Mucosa of stomach (tissue), 1 donor: Measurements from ENCODE around the gene CXCL17.

ENCODE experiments used
- H3K27me3 ChIP-seq: one replicate; pipeline ENCODE4 v1.7.0; 2013; ENCODE audit warnings: mild to moderate bottlenecking, low read length; ENCODE audit not compliant: control insufficient read depth, insufficient read depth
- H3K36me3 ChIP-seq: one replicate; pipeline ENCODE4 v1.7.0; 2013; ENCODE audit warnings: low read length; ENCODE audit not compliant: control insufficient read depth, insufficient read depth
- H3K4me1 ChIP-seq: one replicate; pipeline ENCODE4 v1.7.0; 2013; ENCODE audit warnings: mild to moderate bottlenecking, low read length; ENCODE audit not compliant: control insufficient read depth, insufficient read depth
- H3K4me3 ChIP-seq: one replicate; pipeline ENCODE4 v1.7.0; 2013; ENCODE audit warnings: low read length
- H3K9ac ChIP-seq: one replicate; pipeline ENCODE4 v1.7.0; 2013; ENCODE audit warnings: mild to moderate bottlenecking, low read length, moderate library complexity
- H3K9me3 ChIP-seq: one replicate; pipeline ENCODE4 v1.7.0; 2013; ENCODE audit warnings: mild to moderate bottlenecking, low read length, moderate library complexity; ENCODE audit not compliant: control insufficient read depth
- donor health status: Pancreatic carcinoma.

The CXCL17 gene

DNA sequence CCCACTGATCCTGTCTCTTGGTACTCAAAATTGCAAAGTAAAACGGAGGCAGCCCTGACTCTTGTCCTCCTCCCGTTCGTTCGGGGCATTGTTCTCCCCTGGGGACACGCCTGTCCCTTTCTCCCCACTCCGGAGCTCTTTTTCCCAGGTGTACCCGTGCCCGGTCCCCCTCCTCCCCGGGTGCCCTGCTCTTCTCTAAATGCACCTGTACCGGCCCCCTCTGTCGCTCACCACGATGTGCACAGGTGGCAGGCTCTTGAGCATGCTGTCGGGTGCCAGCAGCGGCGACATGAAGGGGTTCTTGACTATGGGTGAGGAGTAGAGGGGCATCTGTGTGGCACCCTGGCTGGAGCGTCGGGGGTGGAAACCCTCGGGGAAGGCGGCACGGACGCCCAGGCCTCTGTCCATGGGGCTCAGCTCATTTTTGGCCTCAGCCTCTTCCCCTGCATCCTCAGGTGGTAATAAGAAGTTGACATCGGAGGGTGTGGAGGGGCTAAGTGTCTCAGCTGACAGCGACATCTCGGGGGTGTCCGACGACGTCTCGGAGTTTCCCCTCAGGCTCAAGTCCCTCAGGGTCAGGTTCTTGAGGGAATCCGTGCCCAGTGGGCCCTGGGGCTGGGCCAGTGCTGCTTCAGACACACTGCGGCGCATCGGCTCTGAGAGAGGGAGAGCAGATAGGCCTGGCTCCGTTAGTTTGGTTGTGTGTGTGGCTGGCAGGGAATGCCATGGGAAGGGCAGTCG is 40.2 kb downstream of the CXCL17 start:
- H3K36me3 ChIP-seq: peaks cover 4% of the 10 kb centered on the region
- peaks cover 9% of the 10 kb centered on the region for H3K4me1 ChIP-seq
- no peak overlapping the region for H3K9ac ChIP-seq
- no peak overlapping the region for H3K4me3 ChIP-seq
- no peaks in the 10 kb centered on the region for H3K27me3 ChIP-seq
- no peaks in the 10 kb centered on the region for H3K9me3 ChIP-seq

DNA sequence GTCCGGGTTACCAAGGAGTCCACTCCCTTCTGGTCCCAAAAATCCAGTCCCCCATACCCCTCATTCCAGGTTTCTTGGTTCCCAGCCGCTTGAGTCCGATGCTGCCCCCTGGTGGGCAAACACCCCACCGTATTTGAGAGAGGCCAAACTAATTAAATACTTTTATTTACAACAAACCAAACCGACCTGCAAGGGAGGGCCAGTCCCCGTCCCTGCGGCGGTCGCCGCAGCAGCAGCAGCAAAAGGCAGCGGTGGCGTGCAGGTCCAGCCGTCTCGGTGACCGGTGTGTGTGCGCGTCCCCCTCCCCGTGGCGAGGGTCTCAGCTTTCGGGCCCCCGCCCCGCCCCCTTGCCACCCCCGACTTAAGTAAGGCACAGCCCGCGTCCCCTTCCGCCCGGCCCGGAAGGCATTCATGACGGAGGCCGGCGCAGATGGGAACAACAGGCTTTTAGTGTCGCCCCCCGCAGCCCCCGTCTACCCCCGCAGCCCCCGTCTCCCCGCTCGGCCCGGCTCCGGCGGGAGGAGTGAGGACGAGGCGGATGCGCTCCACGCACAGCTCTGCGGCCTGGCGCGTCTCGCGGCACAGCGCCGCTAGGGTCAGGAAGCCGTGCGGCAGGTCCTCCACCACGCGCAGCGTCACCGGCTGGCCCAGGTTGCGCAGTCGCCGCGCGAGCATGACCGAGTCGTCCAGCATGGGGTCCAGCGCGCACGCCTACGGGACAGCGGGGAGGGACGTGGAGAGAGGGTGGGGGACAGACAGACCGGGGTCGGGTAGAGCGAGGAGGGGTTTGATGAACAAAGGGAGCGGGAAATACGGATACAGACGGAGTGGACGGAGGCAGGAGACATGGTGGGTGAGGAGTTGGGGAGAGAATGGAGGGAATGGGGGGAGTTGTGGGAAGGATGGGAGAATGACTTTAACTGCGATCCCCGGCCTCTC is 41.1 kb downstream of the CXCL17 start:
- no peak overlapping the region for H3K4me3 ChIP-seq
- H3K36me3 ChIP-seq: peaks cover 4% of the 10 kb centered on the region
- peaks cover 14% of the 10 kb centered on the region for H3K4me1 ChIP-seq
- H3K27me3 ChIP-seq: no peaks in the 10 kb centered on the region
- peak overlapping the region; percentile 45 for H3K9ac ChIP-seq
- no peaks in the 10 kb centered on the region for H3K9me3 ChIP-seq

DNA sequence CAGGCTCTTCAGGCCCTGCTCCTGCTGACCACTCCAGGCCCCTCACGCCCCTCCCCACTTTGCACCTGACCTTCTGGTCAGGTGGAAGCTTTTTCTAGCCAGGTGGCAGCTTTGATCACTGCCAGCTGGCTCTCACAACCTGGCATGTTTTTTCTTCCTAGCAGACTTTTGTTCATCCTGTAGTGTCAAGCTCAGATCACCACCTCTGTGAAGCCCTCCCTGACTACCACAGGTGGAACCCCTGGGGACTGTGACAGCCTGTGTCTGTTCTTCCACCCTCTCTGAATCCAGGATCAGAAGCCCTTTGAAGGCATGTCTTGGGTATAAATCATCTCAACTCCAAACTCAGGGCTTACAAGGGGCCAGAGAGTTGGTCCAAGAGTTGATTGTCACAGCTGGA is 42.3 kb downstream of the CXCL17 start:
- no peak overlapping the region for H3K9ac ChIP-seq
- H3K9me3 ChIP-seq: no peaks in the 10 kb centered on the region
- H3K36me3 ChIP-seq: no peaks in the 10 kb centered on the region
- no peak overlapping the region for H3K4me3 ChIP-seq
- peaks cover 18% of the 10 kb centered on the region for H3K4me1 ChIP-seq
- H3K27me3 ChIP-seq: no peaks in the 10 kb centered on the region

DNA sequence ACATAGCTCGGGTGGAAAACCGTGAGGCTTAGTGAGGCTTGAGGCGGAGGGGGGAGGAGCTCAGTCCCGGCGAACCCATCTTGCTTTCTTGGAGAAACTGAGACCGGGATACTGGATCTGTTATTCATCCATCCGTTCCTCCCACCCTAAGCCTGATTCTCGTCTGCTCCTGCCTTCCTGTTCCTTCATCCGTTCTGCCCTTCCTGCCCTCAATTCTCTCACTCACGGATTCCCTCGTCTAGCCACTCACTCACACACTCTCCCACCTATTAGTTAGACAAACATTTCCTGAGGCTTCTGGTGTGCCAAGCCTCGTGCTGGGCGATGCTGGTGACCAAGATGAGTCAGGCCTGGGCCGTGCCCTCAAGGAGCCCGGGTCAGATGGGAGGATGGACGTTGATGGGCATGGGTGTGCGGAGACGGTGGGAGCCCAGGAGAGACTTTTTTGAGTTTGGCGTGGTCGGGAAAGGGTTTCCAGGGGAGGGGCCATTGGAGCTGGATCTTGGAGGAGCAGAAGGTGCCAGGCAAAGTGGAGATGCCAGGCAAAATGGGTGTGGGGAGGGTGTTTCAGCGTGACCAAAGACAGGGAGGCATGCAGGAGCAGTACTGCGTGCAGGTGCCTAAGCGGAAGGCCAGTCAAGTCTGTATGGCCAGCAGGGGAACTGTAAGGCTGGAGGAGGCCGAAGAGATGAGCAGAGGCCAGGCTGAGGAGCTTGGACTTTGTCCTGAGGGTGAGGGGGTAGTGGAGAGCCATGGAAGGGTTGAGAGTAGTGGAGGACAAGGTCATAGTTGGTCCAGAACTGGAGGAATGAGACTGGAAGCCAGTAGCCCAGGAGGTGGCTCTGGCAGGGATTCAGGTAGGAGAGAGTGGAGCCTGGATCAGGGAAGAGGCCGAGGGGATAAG is 45.2 kb downstream of the CXCL17 start:
- peak overlapping the region; percentile 70 for H3K4me3 ChIP-seq
- H3K9me3 ChIP-seq: no peaks in the 10 kb centered on the region
- H3K4me1 ChIP-seq: peaks cover 18% of the 10 kb centered on the region
- peak overlapping the region; percentile 73 for H3K9ac ChIP-seq
- H3K27me3 ChIP-seq: no peaks in the 10 kb centered on the region
- H3K36me3 ChIP-seq: no peaks in the 10 kb centered on the region

DNA sequence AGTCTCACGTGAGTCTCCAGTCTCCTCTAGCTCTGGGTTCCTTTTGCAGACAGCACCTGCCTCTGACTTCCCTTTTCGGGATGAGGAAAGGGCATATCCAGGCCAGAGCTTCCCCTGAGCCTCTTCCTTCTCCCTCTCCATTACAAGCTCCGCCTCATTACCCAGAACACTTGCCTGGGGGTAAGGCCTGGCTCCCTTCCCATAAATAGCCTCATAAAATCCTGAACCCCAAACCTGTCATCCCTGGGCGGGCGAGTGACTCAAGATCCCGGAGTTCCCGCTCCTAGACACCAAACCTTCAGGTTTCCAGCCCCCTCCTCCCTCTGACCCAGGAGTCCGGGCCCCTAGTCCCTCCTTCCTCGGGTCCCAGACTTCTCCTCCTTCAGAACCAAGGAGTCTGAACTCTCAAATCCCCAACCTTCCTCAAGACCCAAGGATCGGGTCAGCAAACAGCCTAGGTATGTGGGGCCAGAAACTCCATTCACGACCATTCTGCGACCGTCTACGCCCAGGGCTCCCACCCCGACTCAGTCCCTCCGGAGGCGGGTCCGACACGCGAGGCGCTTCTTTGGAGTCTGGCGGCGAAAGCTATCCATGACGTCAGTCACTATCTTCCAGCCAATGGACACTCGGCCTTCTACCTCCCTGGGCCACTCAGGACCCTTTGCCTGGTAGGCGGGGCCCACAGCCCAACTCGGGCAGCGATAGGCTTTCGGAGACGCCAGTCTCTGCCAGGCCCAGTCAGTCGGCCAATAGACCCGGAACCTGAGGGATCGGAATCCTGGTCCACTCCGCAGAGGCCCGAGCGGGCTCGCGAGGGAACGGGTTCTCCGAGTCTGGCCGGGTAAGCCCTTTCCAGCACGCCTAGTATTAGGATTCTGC is 46.1 kb downstream of the CXCL17 start:
- Histone ChIP-seq H3K27me3 (peaks cover 4% of the 10 kb centered on the region), H3K9me3 (no peaks in the 10 kb centered on the region), H3K36me3 (no peaks in the 10 kb centered on the region), H3K9ac (peak overlapping the region; percentile 79), H3K4me3 (peak overlapping the region; percentile 70), H3K4me1 (peaks cover 18% of the 10 kb centered on the region)

DNA sequence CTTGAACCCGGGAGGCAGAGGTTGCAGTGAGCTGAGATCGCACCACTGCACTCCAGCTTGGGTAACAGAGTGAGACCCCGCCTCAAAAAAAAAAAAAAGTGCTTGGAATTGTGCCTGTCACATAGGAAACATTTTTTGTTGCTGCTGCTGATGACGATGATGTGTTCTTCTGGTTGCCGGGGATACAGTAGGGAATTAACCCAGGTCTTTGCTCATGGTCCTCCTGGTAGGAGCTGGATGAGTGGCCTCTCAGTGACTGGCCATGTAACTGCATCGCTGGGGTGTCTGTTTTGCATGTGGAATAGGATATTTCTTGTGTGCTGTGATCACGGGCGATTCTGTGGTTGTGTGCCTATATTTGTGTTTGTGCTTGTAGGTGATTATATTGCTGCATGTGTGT is 48.0 kb downstream of the CXCL17 start:
- H3K9ac ChIP-seq: no peak overlapping the region
- H3K4me1 ChIP-seq: peaks cover 12% of the 10 kb centered on the region
- H3K4me3 ChIP-seq: no peak overlapping the region
- no peaks in the 10 kb centered on the region for H3K9me3 ChIP-seq
- H3K27me3 ChIP-seq: peaks cover 18% of the 10 kb centered on the region
- H3K36me3 ChIP-seq: no peaks in the 10 kb centered on the region

DNA sequence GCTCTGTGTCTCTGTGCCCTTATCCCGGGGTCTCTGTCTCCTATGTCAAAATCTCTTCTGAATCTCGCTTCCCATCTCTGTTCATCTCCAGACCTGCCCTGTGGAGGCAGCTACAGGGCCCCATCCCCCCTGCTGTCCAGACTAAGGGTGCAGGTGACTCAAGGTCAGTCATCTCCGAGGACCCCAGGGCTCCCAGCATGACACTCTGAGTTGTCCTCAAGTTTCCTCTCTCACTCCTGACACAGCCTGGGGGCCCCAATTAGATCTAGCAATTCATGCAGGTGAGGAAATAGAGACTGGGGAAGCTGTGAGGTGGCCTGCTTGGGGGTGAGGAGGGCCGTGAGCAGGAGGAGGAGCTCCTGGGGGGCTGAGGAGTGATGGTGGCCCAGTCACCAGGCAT is 50.6 kb downstream of the CXCL17 start:
- Histone ChIP-seq H3K4me3 (no peak overlapping the region), H3K9me3 (no peaks in the 10 kb centered on the region), H3K9ac (no peak overlapping the region), H3K36me3 (no peaks in the 10 kb centered on the region), H3K27me3 (peaks cover 29% of the 10 kb centered on the region), H3K4me1 (peaks cover 6% of the 10 kb centered on the region)

DNA sequence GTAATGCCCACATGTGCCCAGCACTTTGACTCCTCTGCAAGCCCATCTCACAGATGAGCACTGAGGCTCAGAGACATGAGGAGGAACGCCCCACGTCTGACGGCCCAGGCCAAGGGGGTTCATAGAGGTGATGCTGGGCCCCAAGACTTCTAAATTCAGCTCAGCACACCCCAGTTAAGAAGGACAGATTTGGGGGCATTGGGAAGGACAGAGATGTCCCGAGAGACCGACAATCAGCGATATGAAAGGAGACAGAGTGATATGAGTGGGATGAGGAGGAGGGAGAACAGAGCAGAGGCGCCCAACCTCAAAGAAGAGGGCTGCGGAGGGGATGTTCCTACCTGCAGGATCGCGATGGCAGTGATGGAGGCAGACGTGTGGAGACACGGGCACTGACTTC is 52.8 kb downstream of the CXCL17 start, which contains the start of gene CNFN:
TSS of gene CNFN (minus strand) at position 399 of the 400 bp plus-strand sequence. CDS start 1,260 bp downstream, outside the sequence.
- Histone ChIP-seq H3K27me3 (peaks cover 35% of the 10 kb centered on the region), H3K4me1 (peaks cover 8% of the 10 kb centered on the region), H3K4me3 (no peak within 1 kb of the TSS), H3K9ac (no peak within 1 kb of the TSS), H3K36me3 (no peaks in the 10 kb centered on the region), H3K9me3 (no peaks in the 10 kb centered on the region)

DNA sequence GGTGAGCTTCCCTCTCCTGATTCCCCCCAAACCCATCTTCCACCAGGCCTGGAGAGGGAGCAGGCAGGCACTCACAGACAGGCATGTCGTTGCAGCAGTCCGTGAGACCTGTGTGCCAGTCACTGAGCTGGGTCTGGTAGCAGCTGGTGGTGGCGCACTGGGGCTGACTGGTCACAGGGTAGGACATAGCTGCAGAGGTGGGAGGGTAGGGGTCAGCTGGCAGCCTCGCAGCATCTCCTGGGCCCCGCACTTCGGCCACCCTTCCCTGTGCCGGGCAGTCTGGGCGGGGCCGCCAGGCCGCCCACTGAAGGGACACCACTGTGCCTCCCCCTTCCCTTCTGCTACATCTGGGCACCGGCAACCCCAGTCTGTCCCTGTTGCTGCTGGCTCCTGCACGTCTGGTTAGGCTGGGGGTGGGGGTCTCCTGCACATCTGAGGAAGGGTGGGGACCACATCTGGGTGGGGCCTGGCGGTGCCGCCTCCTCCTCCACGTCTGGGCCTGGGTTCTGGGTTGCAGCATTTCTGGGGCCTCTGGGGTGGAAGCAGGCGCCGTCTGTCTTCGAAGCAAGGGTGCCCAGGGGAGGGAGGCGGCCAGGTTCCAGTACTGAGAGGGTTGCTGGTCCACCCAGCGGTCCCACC is 53.8 kb downstream of the CXCL17 start:
- H3K27me3 ChIP-seq: peaks cover 35% of the 10 kb centered on the region
- peaks cover 8% of the 10 kb centered on the region for H3K4me1 ChIP-seq
- no peaks in the 10 kb centered on the region for H3K9me3 ChIP-seq
- no peak overlapping the region for H3K9ac ChIP-seq
- H3K4me3 ChIP-seq: no peak overlapping the region
- H3K36me3 ChIP-seq: no peaks in the 10 kb centered on the region

DNA sequence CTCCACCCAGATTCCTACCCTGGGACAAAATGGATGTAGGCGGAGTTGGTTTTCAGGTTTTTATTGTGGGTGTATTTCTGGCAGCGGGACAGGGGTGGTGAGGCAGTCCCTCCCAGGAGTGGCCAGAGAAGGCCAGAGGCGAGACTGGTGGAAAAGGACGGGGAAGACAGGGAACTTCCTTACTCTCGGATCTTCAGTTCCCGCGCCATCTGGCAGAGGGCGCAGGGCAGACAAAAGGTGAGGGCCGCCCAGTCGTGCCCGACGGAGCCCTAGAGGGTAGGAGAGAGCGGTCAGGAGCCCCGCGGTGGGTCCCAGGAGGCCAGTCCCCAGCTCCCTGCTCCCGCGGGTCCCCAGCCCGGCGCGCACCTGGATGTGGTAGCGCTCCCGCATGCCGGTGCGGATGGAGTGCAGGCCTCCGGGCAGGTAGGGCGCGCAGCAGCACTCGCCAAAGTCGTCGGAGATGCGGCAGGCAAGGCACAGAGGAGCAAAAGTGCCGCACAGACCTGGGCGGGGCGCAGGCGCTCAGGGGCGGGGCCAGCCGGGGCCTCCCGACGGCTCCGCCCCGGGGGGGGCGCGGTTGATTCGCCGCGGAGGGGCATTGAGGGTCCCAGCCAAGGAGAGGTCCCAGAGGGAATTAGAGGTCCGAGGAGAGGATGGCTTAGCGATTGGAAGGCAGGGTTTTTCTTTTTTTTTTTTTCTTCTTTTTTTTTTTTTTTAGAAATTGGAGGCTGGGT is 55.6 kb downstream of the CXCL17 start:
- Histone ChIP-seq H3K27me3 (peaks cover 35% of the 10 kb centered on the region), H3K9ac (peak overlapping the region; percentile 52), H3K4me1 (peaks cover 8% of the 10 kb centered on the region), H3K4me3 (peak overlapping the region; percentile 19), H3K36me3 (no peaks in the 10 kb centered on the region), H3K9me3 (no peaks in the 10 kb centered on the region)
